CD4-positive, alpha-beta T cell treated with Interferon alpha-2 for 1 hour (primary cell): ENCODE results near the gene CIDEB.

Experiments
- DNase-seq, 2 donors: peaks; one replicate each; pipeline ENCODE4 v3.0.0-alpha.2; 2020 to 2022

CIDEB gene

GRCh38 chr14:24267516-24267915, 40.3 kb downstream of the CIDEB start:
- DNase-seq = no peak

DNA sequence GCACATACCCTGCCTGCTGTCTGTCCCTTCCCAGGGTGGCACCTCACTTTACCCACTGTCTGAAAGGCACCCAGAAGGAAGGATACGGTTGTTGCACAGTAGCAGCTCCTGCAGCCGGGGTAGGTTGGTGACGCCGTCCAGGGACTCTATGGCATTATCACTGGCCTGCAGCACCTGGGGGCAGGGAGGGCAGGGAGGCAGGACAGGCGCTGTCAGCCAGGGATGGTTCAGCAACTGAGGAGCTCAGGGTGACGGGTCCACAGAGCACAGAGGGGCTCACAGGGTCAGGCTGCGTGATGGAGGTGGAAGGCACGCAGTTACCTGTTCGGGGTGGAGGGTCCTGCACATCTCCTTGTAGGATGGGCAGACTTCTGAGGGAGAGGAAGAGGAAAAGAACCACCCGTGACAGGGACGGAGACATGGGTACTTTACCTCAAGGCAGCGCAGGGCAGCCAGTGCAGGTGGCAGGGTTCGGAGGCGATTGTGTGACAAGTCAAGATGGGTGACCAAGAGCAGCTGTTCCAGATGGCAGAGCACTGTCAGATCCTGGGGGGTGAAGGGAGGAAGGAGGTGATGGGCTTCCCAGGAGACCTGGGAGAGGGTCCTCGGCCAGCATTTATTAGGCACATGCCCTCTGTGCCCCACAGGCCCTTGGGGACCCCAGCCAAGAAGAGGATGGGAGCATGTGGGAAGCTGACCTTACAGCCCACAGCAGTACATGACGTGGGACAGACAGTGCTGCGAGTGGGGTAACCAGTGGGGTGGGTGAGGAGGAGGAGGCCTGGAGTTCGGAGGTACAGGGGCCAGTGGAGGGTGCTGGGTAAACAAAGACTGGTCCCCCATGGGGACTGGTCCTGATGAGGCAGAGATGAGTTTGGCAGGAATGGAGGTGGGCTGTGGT, 41.2 kb downstream of the CIDEB start:
- DNase-seq = no peak

DNA sequence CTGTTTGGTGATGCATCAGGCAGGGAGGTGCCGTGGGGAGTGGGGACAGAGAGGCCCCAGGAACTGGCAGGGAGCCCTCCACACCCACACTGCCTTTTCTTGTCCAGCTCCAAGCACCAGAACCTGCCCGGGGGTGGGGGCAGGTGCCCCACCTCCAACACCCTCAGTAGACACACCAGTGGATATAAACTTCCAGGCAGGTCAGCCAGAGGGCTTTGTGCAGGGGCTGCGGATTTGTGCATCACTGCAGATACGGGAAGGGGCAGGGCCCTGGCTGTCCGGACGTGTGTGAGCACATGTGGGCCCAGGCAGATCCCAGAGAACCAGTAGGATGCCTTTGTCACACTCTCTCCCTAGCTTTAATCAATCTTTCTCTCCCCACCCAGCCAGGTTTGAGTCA, 43.5 kb downstream of the CIDEB start:
- DNase-seq = no peak

GRCh38 chr14:24263848-24264247, 43.9 kb downstream of the CIDEB start:
- no peak for DNase-seq

DNA sequence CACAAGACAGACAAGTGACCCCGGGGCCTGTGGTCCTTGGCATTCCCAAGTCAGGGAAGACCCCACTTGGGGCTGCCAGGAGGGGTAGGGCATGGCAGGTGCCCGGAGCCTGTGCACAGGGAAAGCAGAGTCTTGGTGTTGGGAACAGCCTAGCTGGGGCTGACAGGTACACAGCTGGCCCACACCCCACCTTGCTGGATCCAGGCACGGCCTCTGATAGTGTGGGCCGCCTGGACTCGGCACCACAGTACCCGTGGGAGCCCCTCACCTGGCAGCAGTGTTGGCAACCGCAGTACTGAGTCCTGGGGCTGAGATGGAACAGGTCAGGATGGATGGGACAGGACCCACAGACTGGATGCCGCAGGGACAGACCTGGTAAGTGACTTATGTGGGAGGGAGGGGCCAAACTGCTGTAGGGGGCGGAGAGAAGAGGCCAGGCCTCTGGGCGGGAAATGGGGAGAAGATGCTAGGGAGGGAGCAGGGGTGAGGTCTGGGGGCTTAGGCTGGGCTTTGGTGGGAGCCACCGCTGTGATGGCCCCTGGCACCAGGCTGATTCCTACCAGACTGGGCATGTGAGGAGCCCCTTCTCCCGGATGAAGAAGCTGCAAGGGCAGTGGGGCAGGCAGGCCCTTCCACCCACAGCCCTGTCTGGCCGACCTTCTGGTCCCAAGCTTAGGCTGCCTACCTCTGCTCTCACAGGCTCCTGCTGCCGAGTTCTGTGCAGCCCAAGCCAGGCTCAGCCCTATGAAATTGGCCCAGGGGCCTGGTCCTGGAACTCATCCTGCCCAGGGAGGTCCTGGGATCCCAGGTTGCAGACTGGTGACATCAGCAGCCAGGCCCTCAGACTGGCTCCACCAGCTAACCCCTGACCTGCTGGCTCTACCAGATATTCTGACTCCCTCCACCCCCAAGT, 44.7 kb downstream of the CIDEB start, which contains the start of gene TGM1:
TSS of gene TGM1 (minus strand) at position 357 of the 913 bp plus-strand sequence. CDS start 825 bp downstream, outside the sequence.
- no peak for DNase-seq

- no peak for DNase-seq
Measured at GRCh38 chr14:24261969-24262327, 45.8 kb downstream of the CIDEB start.

DNA sequence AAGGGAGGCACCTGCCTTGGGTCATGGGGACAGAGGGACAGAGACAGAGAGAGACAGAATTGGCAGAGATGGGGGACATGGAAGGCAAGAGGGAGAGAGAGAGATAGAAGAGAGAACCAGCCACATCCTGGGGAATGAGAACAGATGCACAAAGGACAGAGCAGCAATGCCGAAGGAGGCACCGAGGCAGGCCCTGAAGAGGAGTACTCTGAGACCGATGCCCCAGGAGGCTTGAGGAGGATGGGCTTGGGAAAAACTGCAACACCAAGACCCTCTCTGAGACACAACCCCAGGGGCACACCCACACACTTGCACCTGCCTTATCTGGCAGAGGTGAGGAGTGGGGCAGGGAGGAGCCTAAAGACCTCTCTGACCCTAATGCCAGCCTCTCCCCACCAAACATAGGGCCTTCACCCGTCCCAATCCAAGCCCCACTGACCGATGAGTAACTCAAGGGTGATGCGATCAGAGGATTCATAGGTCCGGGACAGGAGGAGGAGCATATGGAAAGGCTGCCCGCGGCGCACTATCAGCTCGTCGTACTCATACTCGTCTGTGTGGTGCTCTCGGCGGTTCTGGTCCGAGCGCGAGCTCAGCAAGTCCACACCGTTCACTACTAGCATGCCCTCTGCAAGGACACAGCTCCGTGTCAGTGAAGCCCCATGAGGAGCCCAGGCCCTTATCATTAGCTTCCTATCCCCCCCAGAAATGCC, 46.4 kb downstream of the CIDEB start:
- DNase-seq = no peak

GRCh38 chr14:24260780-24261157, 47.0 kb downstream of the CIDEB start:
- DNase-seq = no peak

DNA sequence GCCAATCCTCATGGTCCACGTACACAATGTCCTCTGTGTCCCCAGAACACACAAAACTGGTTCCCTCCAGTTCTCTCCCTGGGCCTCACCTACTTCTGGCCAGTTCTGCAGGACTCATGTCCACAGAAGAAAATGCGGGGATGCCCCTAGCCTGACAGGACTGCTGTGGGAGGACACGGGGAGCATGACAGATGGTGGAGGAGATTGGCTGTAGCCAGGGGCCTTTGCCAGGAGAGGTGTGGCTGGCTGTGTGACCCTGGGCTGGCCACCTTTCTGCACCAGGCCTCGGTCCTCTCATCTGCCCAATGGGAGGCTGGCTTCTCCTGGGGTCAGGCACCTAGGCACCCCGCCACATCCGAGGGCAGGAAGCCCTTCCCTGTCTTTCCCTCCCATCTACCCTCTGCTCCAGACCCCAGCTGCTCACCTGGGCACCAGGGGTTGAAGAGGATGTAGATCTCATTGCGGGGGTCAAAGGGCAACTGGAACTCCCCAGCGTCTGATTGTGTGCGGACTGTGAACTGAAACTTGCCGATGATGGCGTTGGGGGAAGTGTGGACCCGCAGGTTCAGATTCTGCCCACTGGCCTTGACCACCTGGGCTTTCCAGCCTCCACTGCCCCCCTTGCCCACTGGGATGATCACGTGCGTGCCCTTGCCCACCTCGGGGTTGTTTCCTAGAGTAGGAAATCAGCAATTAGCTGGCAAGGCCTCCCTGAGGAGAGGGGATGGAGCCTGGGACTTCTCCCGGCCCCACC, 47.6 kb downstream of the CIDEB start:
- DNase-seq = no peak

GRCh38 chr14:24259282-24260025, 48.3 kb downstream of the CIDEB start:
- no peak for DNase-seq

DNA sequence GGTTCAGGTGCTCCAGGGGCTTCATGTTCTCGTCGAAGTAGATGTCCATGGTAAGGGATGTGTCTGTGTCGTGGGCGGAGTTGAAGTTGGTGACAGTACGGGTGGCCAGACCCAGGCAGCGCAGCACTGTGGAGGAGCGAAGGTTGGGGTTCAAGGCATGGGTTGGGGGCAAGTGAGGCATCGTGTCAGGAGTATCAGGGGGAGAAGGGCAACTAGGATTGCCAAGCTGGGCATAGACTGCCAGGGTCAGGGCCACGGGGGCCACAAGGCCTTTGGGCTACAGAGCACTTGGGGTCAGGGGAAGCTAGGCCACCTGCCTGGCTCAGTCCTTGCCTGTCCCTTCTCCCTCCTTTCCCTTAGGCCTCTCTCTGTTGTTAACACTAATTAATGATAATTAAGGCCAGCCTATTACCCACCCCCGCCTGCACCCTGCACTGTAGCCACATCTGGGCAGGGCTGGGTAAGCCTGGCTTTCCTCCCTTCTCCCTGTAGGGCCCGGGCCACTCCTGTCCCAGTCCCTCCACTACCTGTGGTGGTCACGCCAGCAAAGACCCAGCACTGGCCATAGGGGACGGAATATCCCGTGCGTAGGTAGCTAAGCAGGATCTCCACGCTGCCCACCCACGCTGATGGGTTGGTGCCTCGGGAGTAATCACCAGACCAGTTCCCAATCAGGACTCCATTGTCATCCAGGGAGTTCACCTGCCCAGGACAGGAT, 49.1 kb downstream of the CIDEB start:
- no peak for DNase-seq

- no peak for DNase-seq
Measured at GRCh38 chr14:24258119-24258518, 49.7 kb downstream of the CIDEB start.

- DNase-seq = no peak
Measured at GRCh38 chr14:24256960-24257359, 50.8 kb downstream of the CIDEB start.

DNA sequence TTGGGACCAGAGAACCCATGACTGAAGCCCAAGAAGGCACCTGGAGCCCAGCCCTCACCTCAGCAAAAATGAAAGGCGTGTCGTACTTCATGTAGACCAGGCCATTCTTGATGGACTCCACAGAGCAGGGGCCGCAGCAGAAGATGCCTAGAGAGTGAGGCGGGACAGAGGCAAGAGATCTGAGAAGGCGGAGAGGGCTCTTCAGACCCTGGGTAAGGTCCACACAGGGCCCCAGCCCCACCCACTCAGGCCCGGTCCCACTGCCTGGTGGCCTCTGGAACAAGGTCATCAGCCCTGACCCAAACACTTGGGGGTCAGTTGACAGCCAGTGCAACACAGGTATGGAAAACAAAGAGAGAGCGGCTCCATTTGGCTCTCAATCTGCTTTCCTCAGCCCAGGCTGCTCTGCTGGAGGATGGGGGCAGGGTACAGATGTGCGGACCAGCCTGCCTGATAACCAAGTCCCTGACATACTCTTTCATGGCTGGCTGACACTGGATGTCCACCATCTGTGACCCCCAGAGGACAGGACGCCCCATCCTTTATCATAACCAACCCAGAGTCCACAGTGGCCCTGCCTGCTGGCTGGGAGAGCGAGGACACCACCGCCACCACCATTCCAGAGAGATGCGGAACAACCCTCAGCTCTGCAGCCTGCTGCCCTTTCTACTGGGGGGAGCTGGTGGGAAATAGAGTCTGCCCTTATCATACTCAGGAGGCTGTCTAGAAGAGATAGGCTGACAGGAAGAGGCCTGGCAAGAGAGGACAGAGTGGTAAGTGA, 51.7 kb downstream of the CIDEB start:
- DNase-seq = no peak

DNA sequence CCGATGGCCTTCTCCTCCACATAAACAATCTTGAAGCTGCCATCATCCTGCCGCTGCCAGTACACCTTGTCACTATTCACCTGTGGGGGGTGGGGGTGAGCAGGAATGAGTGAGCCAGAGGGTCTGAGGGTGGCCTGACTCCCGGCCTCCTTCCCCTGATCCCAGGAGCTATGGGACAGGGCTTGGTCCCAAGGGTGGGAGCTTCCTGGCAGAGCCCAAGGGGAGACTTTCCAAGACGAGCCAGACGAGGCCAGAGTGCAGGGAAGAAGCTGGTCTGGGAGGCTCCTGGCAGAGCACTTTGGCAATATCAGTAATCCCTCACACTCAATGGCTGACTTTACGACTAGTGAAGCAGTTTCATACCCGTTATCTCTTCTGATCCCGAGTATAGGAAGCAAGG, 52.3 kb downstream of the CIDEB start:
- DNase-seq = no peak
